Keratinocyte (primary cell): ENCODE results near the gene NDUFS6. TPM values are rescaled to one million over a fixed set of nuclear protein-coding genes. Genes with fewer than 3 reads are reported as not detected.

Experiments
- DNase-seq: peaks from one replicate; pipeline ENCODE4 v3.0.0-alpha.2; 2011; ENCODE audit warnings: low read depth, missing footprints, low spot score
- FAIRE-seq: peaks from 2 replicates; lab custom pipeline; 2011; peaks lifted over from hg19 to GRCh38; lab: Jason Lieb, UNC
- H2AFZ ChIP-seq: 2 replicates; pipeline ENCODE4 v1.6.0; 2012; ENCODE audit warnings: low read length, control low read depth, inconsistent platforms; ENCODE audit not compliant: control insufficient read depth
- H3K27ac ChIP-seq: 2 replicates; pipeline ENCODE4 v1.5.1; 2011; ENCODE audit warnings: low read length; ENCODE audit not compliant: control insufficient read depth, insufficient read depth
- H3K27me3 ChIP-seq: 3 replicates; pipeline ENCODE4 v1.6.0; 2011; ENCODE audit warnings: low read length; ENCODE audit not compliant: control insufficient read depth, insufficient read depth; ENCODE audit errors: extremely low read depth
- H3K36me3 ChIP-seq, 2 experiments: 2 replicates in 1 of 2; 3 replicates in 1 of 2; pipeline ENCODE4 v1.5.1; 2011; ENCODE audit warnings: low read length in 2 of 2, mild to moderate bottlenecking in 1 of 2; ENCODE audit not compliant: control insufficient read depth in 2 of 2, insufficient read depth in 2 of 2; ENCODE audit errors: extremely low read depth in 1 of 2
- H3K4me1 ChIP-seq: 3 replicates; pipeline ENCODE4 v1.5.1; 2011; ENCODE audit warnings: low read length; ENCODE audit not compliant: control insufficient read depth, insufficient read depth; ENCODE audit errors: extremely low read depth
- H3K4me2 ChIP-seq: 3 replicates; pipeline ENCODE4 v1.6.0; 2011; ENCODE audit warnings: low read depth, low read length; ENCODE audit not compliant: control insufficient read depth, insufficient read depth; ENCODE audit errors: extremely low read depth
- H3K4me3 ChIP-seq, 3 experiments: fragments of 200-600 bp in 1 of 3; sonication (generic) in 1 of 3; 2 replicates in 2 of 3; 3 replicates in 1 of 3; pipeline ENCODE4 v1.5.1; 2011 to 2016; ENCODE audit warnings: low read length in 3 of 3, mild to moderate bottlenecking in 3 of 3, control low read depth in 2 of 3, inconsistent platforms in 1 of 3, low read depth in 1 of 3, mixed read lengths in 1 of 3, mixed run types in 1 of 3, moderate library complexity in 1 of 3; ENCODE audit not compliant: control insufficient read depth in 2 of 3, insufficient read depth in 2 of 3; ENCODE audit errors: extremely low read depth in 1 of 3
- H3K79me2 ChIP-seq: 2 replicates; pipeline ENCODE4 v1.6.0; 2012; ENCODE audit warnings: low read length; ENCODE audit not compliant: control insufficient read depth, insufficient read depth
- H3K9ac ChIP-seq: 3 replicates; pipeline ENCODE4 v1.6.0; 2011; ENCODE audit warnings: low read length; ENCODE audit not compliant: control insufficient read depth, insufficient read depth; ENCODE audit errors: extremely low read depth
- H3K9me1 ChIP-seq: 3 replicates; pipeline ENCODE4 v1.6.0; 2011; ENCODE audit warnings: low read length; ENCODE audit not compliant: control insufficient read depth, insufficient read depth; ENCODE audit errors: extremely low read depth
- H3K9me3 ChIP-seq: 2 replicates; pipeline ENCODE4 v1.5.1; 2012; ENCODE audit warnings: low read depth, low read length; ENCODE audit not compliant: control insufficient read depth
- H4K20me1 ChIP-seq: 3 replicates; pipeline ENCODE4 v1.6.0; 2011; ENCODE audit warnings: low read length; ENCODE audit not compliant: control insufficient read depth, insufficient read depth; ENCODE audit errors: extremely low read depth
- EZH2 ChIP-seq: IDR thresholded peaks from one replicate; pipeline ENCODE4 v1.6.1; 2012; ENCODE audit warnings: inconsistent platforms, mild to moderate bottlenecking, low read length, moderate library complexity
- dilution Hi-C: fragments of 300-500 bp; cut with MboI; formaldehyde crosslinking; loops from one replicate; pipeline ENCODE4 v1.7.0; 2020; ENCODE audit warnings: low sequenced_read_pairs; ENCODE audit not compliant: extremely low pct_ligation_motif_present
- polyA plus RNA-seq, 5 experiments: library from polyadenylated mRNA; depleted of rRNA in 3 of 5; stranded (reverse) in 3 of 5; stranded (forward) in 1 of 5; unstranded in 1 of 5; fragments of >200 nt; gene quantifications; 1 replicate in 1 of 5; 2 replicates in 3 of 5; 3 replicates in 1 of 5; pipeline versions ENCODE4 v1.2.1 to v1.2.3, GENCODE V29; 2011 to 2012; ENCODE audit warnings: missing spikeins in 2 of 5, low read depth in 1 of 5, low replicate concordance in 1 of 5
- TF ChIP-seq, protein P1 (sequence below), 3 experiments: IDR thresholded peaks in 1 of 3; conservative IDR thresholded peaks in 1 of 3; optimal IDR thresholded peaks in 1 of 3; 2 replicates in 2 of 3; 3 replicates in 1 of 3; pipeline versions ENCODE3 to v1.5.1; 2011; ENCODE audit warnings: low read length in 3 of 3, mild to moderate bottlenecking in 3 of 3, moderate library complexity in 2 of 3, control low read depth in 1 of 3, inconsistent platforms in 1 of 3; ENCODE audit not compliant: insufficient read depth in 2 of 3; ENCODE audit errors: extremely low read depth in 1 of 3

NDUFS6 gene
- polyA plus RNA-seq, 1 donor (not counting 4 experiments of a cell fraction or from before 2014, with no cell fraction given), result 66.3 TPM

DNA sequence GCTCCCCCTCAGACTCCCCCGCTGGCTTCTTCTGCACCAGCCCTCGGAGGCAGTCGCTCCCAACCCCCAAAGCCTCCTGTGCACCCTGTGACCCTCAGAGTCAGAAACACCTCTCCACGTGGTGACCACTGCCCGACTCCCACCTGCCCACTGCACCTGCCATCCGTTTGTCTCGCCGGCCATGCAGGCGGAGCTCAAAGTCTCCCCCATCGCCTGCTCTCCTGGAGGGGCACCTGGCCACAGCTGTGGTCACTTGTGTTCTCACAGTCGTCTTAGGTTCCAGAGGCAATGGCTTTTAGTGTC is 39.8 kb upstream of the NDUFS6 start:
- no peak overlapping the region for H3K9ac ChIP-seq
- H3K36me3 ChIP-seq, result no peaks in the 10 kb centered on the region
- no peaks in the 10 kb centered on the region for H3K9me1 ChIP-seq
- no peaks in the 10 kb centered on the region for H3K27me3 ChIP-seq
- no peaks in the 10 kb centered on the region for H3K4me1 ChIP-seq
- no peak overlapping the region for H3K4me2 ChIP-seq
- H3K27ac ChIP-seq, result no peak overlapping the region
- no peaks in the 10 kb centered on the region for H4K20me1 ChIP-seq
- no peak for TF ChIP-seq EZH2
- TF ChIP-seq, protein P1, sequence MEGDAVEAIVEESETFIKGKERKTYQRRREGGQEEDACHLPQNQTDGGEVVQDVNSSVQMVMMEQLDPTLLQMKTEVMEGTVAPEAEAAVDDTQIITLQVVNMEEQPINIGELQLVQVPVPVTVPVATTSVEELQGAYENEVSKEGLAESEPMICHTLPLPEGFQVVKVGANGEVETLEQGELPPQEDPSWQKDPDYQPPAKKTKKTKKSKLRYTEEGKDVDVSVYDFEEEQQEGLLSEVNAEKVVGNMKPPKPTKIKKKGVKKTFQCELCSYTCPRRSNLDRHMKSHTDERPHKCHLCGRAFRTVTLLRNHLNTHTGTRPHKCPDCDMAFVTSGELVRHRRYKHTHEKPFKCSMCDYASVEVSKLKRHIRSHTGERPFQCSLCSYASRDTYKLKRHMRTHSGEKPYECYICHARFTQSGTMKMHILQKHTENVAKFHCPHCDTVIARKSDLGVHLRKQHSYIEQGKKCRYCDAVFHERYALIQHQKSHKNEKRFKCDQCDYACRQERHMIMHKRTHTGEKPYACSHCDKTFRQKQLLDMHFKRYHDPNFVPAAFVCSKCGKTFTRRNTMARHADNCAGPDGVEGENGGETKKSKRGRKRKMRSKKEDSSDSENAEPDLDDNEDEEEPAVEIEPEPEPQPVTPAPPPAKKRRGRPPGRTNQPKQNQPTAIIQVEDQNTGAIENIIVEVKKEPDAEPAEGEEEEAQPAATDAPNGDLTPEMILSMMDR (optimal IDR thresholded peaks at IDR 0.05 in 1 of 3, IDR thresholded peaks at IDR 0.05 in 1 of 3, conservative IDR thresholded peaks at IDR 0.05 in 1 of 3; ENCODE audit: extremely low read depth in 1 of 3, insufficient read depth in 2 of 3, low read length in 3 of 3), result no peak
- dilution Hi-C loops, result no loop called here
- H3K79me2 ChIP-seq, result no peaks in the 10 kb centered on the region
- H3K4me3 ChIP-seq, result no peak overlapping the region
- no peak for FAIRE-seq
- DNase-seq, result no peak
- no peaks in the 10 kb centered on the region for H3K9me3 ChIP-seq
- H2AFZ ChIP-seq, result no peak overlapping the region

DNA sequence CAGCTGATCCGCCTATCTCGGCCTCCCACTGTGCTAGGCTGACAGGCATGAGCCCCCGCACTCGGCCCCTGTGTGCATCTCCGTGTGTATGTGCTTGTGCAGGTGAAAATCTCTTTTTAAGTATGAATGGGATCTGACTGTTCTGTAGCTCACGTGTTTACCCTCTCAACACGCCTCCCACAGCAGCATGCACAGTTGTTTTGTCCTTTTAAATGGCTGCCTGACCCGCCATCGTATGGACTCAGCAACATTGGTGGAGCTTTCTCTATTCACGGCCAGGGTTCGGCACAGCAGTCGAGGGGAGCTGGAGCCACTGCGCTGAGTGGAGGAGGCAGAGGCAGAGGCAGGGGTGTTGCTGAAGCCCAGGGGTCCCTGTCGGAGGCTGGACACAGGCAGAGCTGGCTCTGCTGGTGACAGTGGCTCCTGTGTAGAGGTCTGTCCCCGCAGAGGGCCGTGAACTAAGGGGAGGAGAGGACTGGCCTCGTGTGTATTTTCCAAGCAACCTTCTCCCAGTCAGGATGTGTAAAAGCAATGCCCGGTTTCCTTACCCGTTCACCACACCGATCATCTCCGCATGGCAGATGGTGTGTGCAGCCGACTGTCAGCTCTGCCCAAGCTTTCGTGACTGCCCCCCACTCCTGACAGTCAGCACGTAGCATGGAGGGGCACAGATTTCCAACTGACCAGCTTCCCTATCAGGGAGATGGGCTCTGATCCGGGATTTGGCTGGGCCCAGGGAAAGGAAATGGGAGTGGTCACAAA is 38.9 kb upstream of the NDUFS6 start:
- dilution Hi-C loops, result no loop called here

More for the DNA sequence above, 38.9 kb upstream of the NDUFS6 start:
- Histone ChIP-seq H3K27ac (no peak overlapping the region), H3K9me1 (no peaks in the 10 kb centered on the region), H3K9ac (no peak overlapping the region), H3K4me3 (no peak overlapping the region), H3K4me1 (no peaks in the 10 kb centered on the region), H2AFZ (no peak overlapping the region), H3K9me3 (no peaks in the 10 kb centered on the region), H3K4me2 (no peak overlapping the region), H3K27me3 (no peaks in the 10 kb centered on the region), H4K20me1 (no peaks in the 10 kb centered on the region), H3K36me3 (no peaks in the 10 kb centered on the region), H3K79me2 (no peaks in the 10 kb centered on the region)
- no peak for FAIRE-seq
- no peak for TF ChIP-seq EZH2
- TF ChIP-seq, protein P1 (optimal IDR thresholded peaks at IDR 0.05 in 1 of 3, IDR thresholded peaks at IDR 0.05 in 1 of 3, conservative IDR thresholded peaks at IDR 0.05 in 1 of 3; ENCODE audit: extremely low read depth in 1 of 3, insufficient read depth in 2 of 3, low read length in 3 of 3), result no peak
- no peak for DNase-seq
